Endothelial cell of umbilical vein (primary cell): ENCODE measurements around the gene CCR5. TPM values are rescaled to one million over a fixed set of nuclear protein-coding genes. Genes with fewer than 3 reads are reported as not detected.

Source experiments
- BruUV-seq: library from RNA; stranded (reverse); fragments of 400-500 nt; replicated peaks from 2 replicates; lab custom pipeline; 2021; lab: Mats Ljungman, UMichigan
- CTCF ChIA-PET: fragments of 300-600, 350-600 bp; sonication (Branson Sonifier 250); formaldehyde crosslinking; loops from one replicate; lab custom pipeline; 2021; ENCODE audit warnings: antibody characterized with exemption, inconsistent platforms; lab: Charles Lee
- POLR2A ChIA-PET: fragments of 300-600, 350-600 bp; sonication (Branson Sonifier 250); formaldehyde crosslinking; loops from one replicate; lab custom pipeline; 2021; ENCODE audit warnings: antibody characterized with exemption, inconsistent platforms; lab: Charles Lee
- DNase-seq: peaks from one replicate; pipeline ENCODE4 v3.0.0-alpha.2; 2011; ENCODE audit warnings: low read depth, low spot score
- FAIRE-seq: peaks from 2 replicates; lab custom pipeline; 2011; peaks lifted over from hg19 to GRCh38; lab: Jason Lieb, UNC
- H2AFZ ChIP-seq: 2 replicates; pipeline ENCODE4 v1.6.0; 2012; ENCODE audit warnings: low read depth, low read length, control low read depth, inconsistent platforms
- H3K27ac ChIP-seq: 2 replicates; pipeline ENCODE4 v1.5.1; 2011; ENCODE audit warnings: low read depth, mild to moderate bottlenecking, control low read depth, low read length, moderate library complexity; ENCODE audit not compliant: insufficient read depth
- H3K27me3 ChIP-seq, 2 experiments: 2 replicates each; pipeline versions ENCODE4 v1.6.0 to v1.6.1; 2011; ENCODE audit warnings: low read length in 2 of 2, mixed read lengths in 1 of 2; ENCODE audit not compliant: control insufficient read depth in 2 of 2, insufficient read depth in 2 of 2
- H3K36me3 ChIP-seq, 2 experiments: 2 replicates in 1 of 2; 3 replicates in 1 of 2; pipeline ENCODE4 v1.5.1; 2011; ENCODE audit warnings: low read length in 2 of 2, mild to moderate bottlenecking in 1 of 2, moderate library complexity in 1 of 2; ENCODE audit not compliant: control insufficient read depth in 2 of 2, insufficient read depth in 2 of 2; ENCODE audit errors: extremely low read depth in 1 of 2
- H3K4me1 ChIP-seq: 3 replicates; pipeline ENCODE4 v1.5.1; 2011; ENCODE audit warnings: mild to moderate bottlenecking, low read length; ENCODE audit not compliant: control insufficient read depth, insufficient read depth; ENCODE audit errors: extremely low read depth
- H3K4me2 ChIP-seq: 2 replicates; pipeline ENCODE4 v1.6.1; 2011; ENCODE audit warnings: low read length, control low read depth, mixed read lengths; ENCODE audit not compliant: insufficient read depth
- H3K4me3 ChIP-seq, 3 experiments: fragments of 200-600 bp in 1 of 3; sonication (generic), shearing (Covaris generic) in 1 of 3; replicated peaks in 1 of 3; 2 replicates each; pipeline ENCODE4 v1.5.1; 2011 to 2016; ENCODE audit warnings: control low read depth in 3 of 3, low read length in 3 of 3, mild to moderate bottlenecking in 2 of 3, inconsistent platforms in 1 of 3, low read depth in 1 of 3, moderate library complexity in 1 of 3; ENCODE audit not compliant: insufficient read depth in 1 of 3
- H3K79me2 ChIP-seq: 2 replicates; pipeline ENCODE4 v1.6.0; 2012; ENCODE audit warnings: low read length, inconsistent platforms; ENCODE audit not compliant: control insufficient read depth, insufficient read depth
- H3K9ac ChIP-seq: replicated peaks from 2 replicates; pipeline ENCODE3; 2011; ENCODE audit warnings: low read length, control low read depth; ENCODE audit not compliant: insufficient read depth; ENCODE audit errors: extremely low read depth
- H3K9me1 ChIP-seq: replicated peaks from 3 replicates; pipeline ENCODE4 v1.6.0; 2011; ENCODE audit warnings: mild to moderate bottlenecking, low read length; ENCODE audit not compliant: control insufficient read depth, insufficient read depth; ENCODE audit errors: extremely low read depth
- H3K9me3 ChIP-seq: replicated peaks from 2 replicates; pipeline ENCODE4 v1.5.1; 2012; ENCODE audit warnings: low read length, inconsistent platforms; ENCODE audit not compliant: control insufficient read depth, insufficient read depth
- H4K20me1 ChIP-seq: replicated peaks from 2 replicates; pipeline ENCODE3; 2011; ENCODE audit warnings: mild to moderate bottlenecking, low read length; ENCODE audit not compliant: control insufficient read depth, insufficient read depth; ENCODE audit errors: extremely low read depth
- EZH2 ChIP-seq: IDR thresholded peaks from 2 replicates; pipeline ENCODE4 v1.6.1; 2012; ENCODE audit warnings: borderline replicate concordance, low read depth, mild to moderate bottlenecking, moderate library complexity, low read length, inconsistent platforms; ENCODE audit not compliant: severe bottlenecking
- POLR2A ChIP-seq: IDR thresholded peaks from 2 replicates; pipeline ENCODE4 v1.6.1; 2012; ENCODE audit warnings: low read depth, mild to moderate bottlenecking, control low read depth, low read length
- POLR2AphosphoS5 ChIP-seq: IDR thresholded peaks from 2 replicates; pipeline ENCODE4 v1.6.1; 2012; ENCODE audit warnings: low read depth, mild to moderate bottlenecking, control low read depth, low read length, moderate library complexity; ENCODE audit not compliant: insufficient read depth
- dilution Hi-C: fragments of 300-500 bp; cut with MboI; formaldehyde crosslinking; loops from one replicate; pipeline ENCODE4 v1.15.0; 2019; ENCODE audit warnings: low sequenced_read_pairs; ENCODE audit not compliant: extremely low pct_ligation_motif_present
- intact Hi-C: fragments of 100-400 bp; cut with micrococcal nuclease; formaldehyde crosslinking; loops from one replicate; pipeline ENCODE4 v1.10.0; 2022
- polyA plus RNA-seq, 4 experiments: library from polyadenylated mRNA; depleted of rRNA in 3 of 4; stranded (reverse) in 3 of 4; unstranded in 1 of 4; fragments of >200 nt; gene quantifications; 2 replicates each; pipeline versions ENCODE4 v1.2.1 to v1.2.3, GENCODE V29; 2011 to 2012; ENCODE audit warnings: missing spikeins in 1 of 4
- total RNA-seq: library from RNA; stranded (reverse); gene quantifications from 2 replicates; pipeline ENCODE4 v1.2.3, GENCODE V29; 2021
- TF ChIP-seq, protein P1 (sequence below): IDR thresholded peaks from 2 replicates; pipeline ENCODE4 v1.6.1; 2011; ENCODE audit not compliant: insufficient read depth, insufficient read length
- TF ChIP-seq, protein P2 (sequence below), 2 donors: IDR thresholded peaks; 1 replicate in 1 of 2; 2 replicates in 1 of 2; pipeline ENCODE4 v1.5.1; 2011; ENCODE audit warnings: low read length in 2 of 2, mild to moderate bottlenecking in 2 of 2, moderate library complexity in 2 of 2, control low read depth in 1 of 2, inconsistent platforms in 1 of 2, low read depth in 1 of 2; ENCODE audit not compliant: insufficient read depth in 1 of 2; ENCODE audit errors: extremely low read depth in 1 of 2

Gene CCR5
- total and polyA plus RNA-seq, 2 donors (not counting 3 experiments of a cell fraction or from before 2014, with no cell fraction given) = not detected

DNA sequence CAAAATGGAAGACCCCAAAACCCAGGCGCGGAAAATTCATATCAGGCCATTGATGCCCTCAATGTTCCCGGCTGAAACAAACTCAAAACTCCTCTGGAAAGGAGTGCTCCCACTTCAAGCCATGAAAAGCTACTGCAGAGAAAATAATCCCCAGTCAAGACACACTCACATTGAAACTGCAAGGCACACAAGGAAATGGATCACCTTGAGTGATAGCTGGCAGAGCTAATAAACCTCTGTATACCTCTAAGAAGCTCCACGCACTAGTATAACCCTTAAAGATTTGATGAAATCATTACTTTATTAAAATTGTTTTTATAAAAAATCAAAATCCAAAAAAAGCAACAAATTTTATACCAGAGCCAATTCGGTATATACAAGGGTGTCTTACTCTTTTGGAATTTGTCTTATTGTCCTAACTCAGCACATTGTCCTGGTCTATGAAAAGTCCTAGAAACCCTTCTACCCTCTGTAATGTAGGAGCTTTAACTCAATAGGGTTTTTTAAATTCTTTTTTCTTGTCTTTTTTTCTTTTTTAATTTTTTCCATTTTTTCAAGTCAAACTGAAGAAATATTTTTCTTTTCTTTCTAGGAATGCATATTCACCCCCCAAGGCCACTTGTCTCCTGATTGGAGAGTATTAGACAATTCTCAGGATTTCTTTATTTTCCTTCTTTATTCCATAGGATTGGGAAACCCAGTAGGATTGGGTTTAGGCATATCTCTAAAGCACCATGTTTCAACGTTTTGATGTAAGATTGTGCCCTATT is 27.6 kb downstream of the CCR5 start:
- peaks cover 12% of the 10 kb centered on the region for H3K4me1 ChIP-seq
- no peak overlapping the region for H2AFZ ChIP-seq
- ChIA-PET CTCF (interaction anchor here (1.0 to 3.8 kb wide), 3 partner anchors 10 to 44 kb away, joined by 3 to 13 read pairs (median 3); no protein-coding TSS in a partner anchor), POLR2A (no interaction called here)
- H4K20me1 ChIP-seq = no peaks in the 10 kb centered on the region
- no peak overlapping the region for H3K4me3 ChIP-seq
- H3K79me2 ChIP-seq = no peaks in the 10 kb centered on the region
- TF ChIP-seq POLR2AphosphoS5 (no peak), EZH2 (no peak), POLR2A (no peak)
- TF ChIP-seq, protein P1, sequence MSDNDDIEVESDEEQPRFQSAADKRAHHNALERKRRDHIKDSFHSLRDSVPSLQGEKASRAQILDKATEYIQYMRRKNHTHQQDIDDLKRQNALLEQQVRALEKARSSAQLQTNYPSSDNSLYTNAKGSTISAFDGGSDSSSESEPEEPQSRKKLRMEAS = no peak
- TF ChIP-seq, protein P2, sequence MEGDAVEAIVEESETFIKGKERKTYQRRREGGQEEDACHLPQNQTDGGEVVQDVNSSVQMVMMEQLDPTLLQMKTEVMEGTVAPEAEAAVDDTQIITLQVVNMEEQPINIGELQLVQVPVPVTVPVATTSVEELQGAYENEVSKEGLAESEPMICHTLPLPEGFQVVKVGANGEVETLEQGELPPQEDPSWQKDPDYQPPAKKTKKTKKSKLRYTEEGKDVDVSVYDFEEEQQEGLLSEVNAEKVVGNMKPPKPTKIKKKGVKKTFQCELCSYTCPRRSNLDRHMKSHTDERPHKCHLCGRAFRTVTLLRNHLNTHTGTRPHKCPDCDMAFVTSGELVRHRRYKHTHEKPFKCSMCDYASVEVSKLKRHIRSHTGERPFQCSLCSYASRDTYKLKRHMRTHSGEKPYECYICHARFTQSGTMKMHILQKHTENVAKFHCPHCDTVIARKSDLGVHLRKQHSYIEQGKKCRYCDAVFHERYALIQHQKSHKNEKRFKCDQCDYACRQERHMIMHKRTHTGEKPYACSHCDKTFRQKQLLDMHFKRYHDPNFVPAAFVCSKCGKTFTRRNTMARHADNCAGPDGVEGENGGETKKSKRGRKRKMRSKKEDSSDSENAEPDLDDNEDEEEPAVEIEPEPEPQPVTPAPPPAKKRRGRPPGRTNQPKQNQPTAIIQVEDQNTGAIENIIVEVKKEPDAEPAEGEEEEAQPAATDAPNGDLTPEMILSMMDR (IDR thresholded peaks at IDR 0.05; ENCODE audit: extremely low read depth in 1 of 2, insufficient read depth in 1 of 2, low read depth in 1 of 2, low read length in 2 of 2) = no peak
- no peaks in the 10 kb centered on the region for H3K9me1 ChIP-seq
- H3K27ac ChIP-seq = no peak overlapping the region
- intact Hi-C loops (no loop called here), dilution Hi-C loops (no loop called here)
- H3K9ac ChIP-seq = no peak overlapping the region
- FAIRE-seq (no peak), DNase-seq (no peak)
- H3K4me2 ChIP-seq = no peak overlapping the region
- H3K36me3 ChIP-seq = no peaks in the 10 kb centered on the region
- H3K27me3 ChIP-seq = no peaks in the 10 kb centered on the region
- no TSS peak for BruUV-seq
- no peaks in the 10 kb centered on the region for H3K9me3 ChIP-seq
